Measurements from ENCODE around the gene PLIN5.

Gene PLIN5

GRCh38 chr19:4579389-4579788 is 44.4 kb upstream of the PLIN5 start:
- no peak overlapping the region for H3K4me2 ChIP-seq (ENCODE audit: low read depth, low read length)
- H3K79me2 ChIP-seq (ENCODE audit: low read length), result no peaks in the 10 kb centered on the region

GRCh38 chr19:4578552-4579248 is 43.7 kb upstream of the PLIN5 start:
- no peak overlapping the region for H3K4me3 ChIP-seq (ENCODE audit: low read length)
- H3K9ac ChIP-seq (ENCODE audit: low read length), result no peak overlapping the region
- no peaks in the 10 kb centered on the region for H3F3A ChIP-seq (ENCODE audit: insufficient read depth, low read length)
- no peaks in the 10 kb centered on the region for H3K79me2 ChIP-seq (ENCODE audit: low read length)
- peaks cover 94% of the 10 kb centered on the region for H3K27me3 ChIP-seq (replicated peaks; ENCODE audit: insufficient read depth, low read length)
- no peak overlapping the region for H3K27ac ChIP-seq (ENCODE audit: low read length)
- no peak overlapping the region for H3K4me2 ChIP-seq (ENCODE audit: low read depth, low read length)
- H3K9me3 ChIP-seq (replicated peaks; ENCODE audit: insufficient read depth, low read length), result no peaks in the 10 kb centered on the region
- no peaks in the 10 kb centered on the region for H4K20me1 ChIP-seq (ENCODE audit: insufficient read depth, low read length)
- no peak for TF ChIP-seq EZH2phosphoT487 (IDR thresholded peaks at IDR 0.05; ENCODE audit: low read length)
- TF ChIP-seq CTCF (IDR thresholded peaks at IDR 0.05; ENCODE audit: low read length), result no peak
- no peak for TF ChIP-seq EZH2 (optimal IDR thresholded peaks at IDR 0.05; ENCODE audit: low read depth, low read length)
- no peak for DNase-seq
- no peaks in the 10 kb centered on the region for H3K4me1 ChIP-seq (ENCODE audit: low read length)
- H3K36me3 ChIP-seq (replicated peaks; ENCODE audit: insufficient read depth, low read length), result no peaks in the 10 kb centered on the region
- H2AFZ ChIP-seq (ENCODE audit: low read length), result no peak overlapping the region
- no peaks in the 10 kb centered on the region for H3K9me2 ChIP-seq (replicated peaks; ENCODE audit: insufficient read depth, low read length)

More at GRCh38 chr19:4579389-4579788, 44.4 kb upstream of the PLIN5 start:
- Histone ChIP-seq H3K9ac (ENCODE audit: low read length) (no peak overlapping the region), H3K4me3 (ENCODE audit: low read length) (no peak overlapping the region), H3K36me3 (replicated peaks; ENCODE audit: insufficient read depth, low read length) (no peaks in the 10 kb centered on the region), H3K27ac (ENCODE audit: low read length) (no peak overlapping the region), H3K9me3 (replicated peaks; ENCODE audit: insufficient read depth, low read length) (no peaks in the 10 kb centered on the region), H2AFZ (ENCODE audit: low read length) (no peak overlapping the region), H3K27me3 (replicated peaks; ENCODE audit: insufficient read depth, low read length) (peaks cover 94% of the 10 kb centered on the region), H3K4me1 (ENCODE audit: low read length) (no peaks in the 10 kb centered on the region), H3F3A (ENCODE audit: insufficient read depth, low read length) (no peaks in the 10 kb centered on the region), H3K9me2 (replicated peaks; ENCODE audit: insufficient read depth, low read length) (no peaks in the 10 kb centered on the region), H4K20me1 (ENCODE audit: insufficient read depth, low read length) (no peaks in the 10 kb centered on the region)
- no peak for TF ChIP-seq EZH2 (optimal IDR thresholded peaks at IDR 0.05; ENCODE audit: low read depth, low read length)
- no peak for TF ChIP-seq CTCF (IDR thresholded peaks at IDR 0.05; ENCODE audit: low read length)
- no peak for TF ChIP-seq EZH2phosphoT487 (IDR thresholded peaks at IDR 0.05; ENCODE audit: low read length)
- DNase-seq, result no peak

GRCh38 chr19:4577020-4577782 is 42.2 kb upstream of the PLIN5 start:
- no peaks in the 10 kb centered on the region for H3K36me3 ChIP-seq (replicated peaks; ENCODE audit: insufficient read depth, low read length)
- H3K4me2 ChIP-seq (ENCODE audit: low read depth, low read length), result no peak overlapping the region
- H3K9me2 ChIP-seq (replicated peaks; ENCODE audit: insufficient read depth, low read length), result no peaks in the 10 kb centered on the region
- H3K27ac ChIP-seq (ENCODE audit: low read length), result no peak overlapping the region
- H3F3A ChIP-seq (ENCODE audit: insufficient read depth, low read length), result no peaks in the 10 kb centered on the region
- DNase-seq, result no peak
- H2AFZ ChIP-seq (ENCODE audit: low read length), result no peak overlapping the region
- no peaks in the 10 kb centered on the region for H3K4me1 ChIP-seq (ENCODE audit: low read length)
- TF ChIP-seq EZH2phosphoT487 (IDR thresholded peaks at IDR 0.05; ENCODE audit: low read length), result no peak
- no peak for TF ChIP-seq CTCF (IDR thresholded peaks at IDR 0.05; ENCODE audit: low read length)
- no peak for TF ChIP-seq EZH2 (optimal IDR thresholded peaks at IDR 0.05; ENCODE audit: low read depth, low read length)
- no peaks in the 10 kb centered on the region for H3K9me3 ChIP-seq (replicated peaks; ENCODE audit: insufficient read depth, low read length)
- no peak overlapping the region for H3K9ac ChIP-seq (ENCODE audit: low read length)
- no peak overlapping the region for H3K4me3 ChIP-seq (ENCODE audit: low read length)
- H3K27me3 ChIP-seq (replicated peaks; ENCODE audit: insufficient read depth, low read length), result peaks cover 92% of the 10 kb centered on the region
- H3K79me2 ChIP-seq (ENCODE audit: low read length), result no peaks in the 10 kb centered on the region
- no peaks in the 10 kb centered on the region for H4K20me1 ChIP-seq (ENCODE audit: insufficient read depth, low read length)
